COR-L47 (cell line): Measurements from ENCODE around the gene GEMIN4.
A peak's percentile ranks its signal among the peaks of the same experiment; 100 is the strongest.
"Not testable (repeated sequence)": the region's sequence is repeated elsewhere in the genome, so short reads cannot be mapped to it uniquely, and the experiment has no call there.

ENCODE experiments used
- DNase-seq: peaks from one replicate; lab custom pipeline; 2025; lab: John Stamatoyannopoulos, UW

The GEMIN4 gene

DNA sequence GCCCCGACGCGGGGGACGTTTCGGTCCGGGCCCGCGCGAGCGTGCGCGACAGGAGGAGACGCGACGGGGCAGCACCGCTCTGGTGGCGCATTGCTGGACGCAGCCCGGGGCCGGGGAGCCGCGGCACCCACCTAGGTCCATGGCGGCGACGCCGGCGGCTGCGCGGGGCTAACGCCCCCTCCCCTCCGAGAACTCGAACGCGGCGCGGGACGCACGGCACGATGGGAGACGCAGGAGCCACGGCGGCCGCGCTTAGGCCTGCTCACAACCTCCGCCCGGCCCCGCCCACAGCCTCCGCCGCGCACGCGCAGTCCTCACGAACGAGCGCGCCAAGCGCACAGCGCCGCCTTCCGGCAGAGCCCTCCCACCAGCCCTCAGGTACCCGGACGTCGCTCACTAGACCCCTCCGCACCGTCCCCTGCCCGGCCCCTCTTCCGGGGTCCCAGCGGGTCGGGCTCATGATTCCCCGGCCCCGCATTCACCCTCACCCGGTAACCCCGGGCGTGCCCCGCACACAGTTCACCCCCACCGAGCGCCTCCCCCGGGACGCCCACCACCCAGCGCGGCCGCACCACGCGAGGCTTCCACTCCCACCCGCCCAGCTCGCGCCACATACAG, at the start of gene GEMIN4:
Gene GEMIN4 (minus strand): TSS at position 263 of the 618 bp plus-strand sequence. CDS start 122 bp downstream, at position 141.
- DNase-seq, result peak; percentile 77

- DNase-seq, result no peak
These were observed 49.6 kb upstream of the GEMIN4 start for GRCh38 chr17:801660-802059.

DNA sequence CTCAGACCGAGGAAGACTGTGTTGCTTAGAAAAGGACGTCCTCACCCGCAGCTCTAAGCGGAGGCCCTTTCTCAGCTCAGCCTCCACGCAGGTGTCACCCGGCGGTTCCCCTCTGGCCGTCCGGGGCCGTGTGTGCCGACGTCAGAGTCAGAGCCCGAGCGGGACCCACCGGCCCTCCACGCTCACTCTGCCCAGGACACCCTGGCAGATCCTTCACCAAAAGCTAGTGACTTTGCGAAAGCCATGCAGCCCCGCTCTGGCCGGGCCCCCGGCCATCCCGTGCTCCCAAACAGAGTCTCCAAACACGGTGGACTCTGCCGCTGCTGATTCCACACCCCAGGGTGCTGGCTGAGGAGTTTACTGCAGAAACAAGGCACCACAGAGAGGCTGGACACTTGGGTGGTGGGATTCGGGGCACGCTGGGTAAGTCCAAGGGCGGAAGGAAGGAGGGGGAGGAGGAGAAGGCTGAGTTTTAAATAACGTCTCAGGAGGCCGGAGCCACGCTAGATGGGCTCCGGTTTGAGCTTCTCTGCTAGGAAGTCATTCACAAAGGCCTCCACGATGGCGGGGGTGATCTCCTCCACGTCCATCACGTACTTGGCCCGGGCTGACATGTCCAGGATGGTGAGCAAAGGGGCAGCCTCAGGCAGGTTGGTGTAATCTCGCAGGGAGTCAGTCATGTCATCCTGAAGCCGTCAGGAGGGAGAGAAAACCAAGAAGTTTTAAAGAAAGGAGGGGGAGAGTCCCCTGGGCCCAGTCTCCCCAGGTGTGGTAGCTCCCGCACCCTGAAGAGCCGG, 48.6 kb upstream of the GEMIN4 start:
- DNase-seq, result no peak

- no peak for DNase-seq
These were observed 47.2 kb upstream of the GEMIN4 start for GRCh38 chr17:799261-799660.

- no peak for DNase-seq
These were observed 46.2 kb upstream of the GEMIN4 start for GRCh38 chr17:798246-798645.

DNA sequence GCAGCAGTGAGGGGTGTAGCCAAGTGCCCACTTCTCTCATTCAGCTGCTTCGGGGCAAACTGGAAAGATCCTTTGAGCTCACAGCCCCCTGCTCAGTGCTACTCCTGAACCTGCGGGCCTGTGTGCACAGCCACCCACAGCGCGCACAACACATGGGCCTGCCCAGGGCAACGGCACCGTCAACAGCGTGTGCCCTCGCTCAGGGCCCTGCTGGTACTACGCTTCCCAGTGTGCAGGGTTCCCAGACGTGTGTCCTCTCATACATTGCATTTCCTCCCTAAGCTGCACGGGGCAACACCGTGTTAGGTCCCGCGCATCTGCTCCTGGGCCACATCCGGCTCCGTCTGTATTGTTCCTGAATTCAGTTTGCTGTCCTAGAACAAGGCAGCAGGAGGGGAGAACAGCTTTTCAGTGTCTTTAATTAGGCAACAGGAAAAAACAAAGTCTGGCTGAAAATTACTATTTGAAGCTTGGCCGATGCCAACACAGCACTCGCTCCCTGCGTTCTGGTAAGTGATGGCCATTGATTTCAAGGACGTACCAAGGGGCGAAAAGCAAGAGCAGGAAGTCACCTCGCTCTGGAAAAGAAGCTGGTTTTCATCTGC, 45.3 kb upstream of the GEMIN4 start:
- no peak for DNase-seq

DNA sequence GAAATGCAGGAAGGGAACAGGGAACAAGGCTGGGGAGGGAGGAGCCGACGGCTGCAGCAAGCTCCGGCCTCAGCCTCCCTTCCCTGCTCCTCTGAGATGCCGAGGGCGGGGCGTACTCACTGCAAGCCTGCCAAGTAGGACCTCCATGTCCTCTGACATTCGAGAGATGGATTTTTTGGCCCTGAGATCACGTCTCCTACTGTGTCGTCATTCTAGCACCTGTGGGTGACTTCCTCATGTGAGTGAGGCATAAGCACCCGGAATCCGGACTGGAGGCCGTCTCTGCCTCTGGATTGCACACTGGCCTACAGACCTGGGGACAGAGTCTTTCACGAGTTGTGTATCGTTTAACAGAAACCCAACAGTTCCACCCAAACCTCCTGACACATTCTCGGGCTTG, 44.5 kb upstream of the GEMIN4 start:
- no peak for DNase-seq

GRCh38 chr17:795721-796120, 43.7 kb upstream of the GEMIN4 start:
- DNase-seq, result no peak

DNA sequence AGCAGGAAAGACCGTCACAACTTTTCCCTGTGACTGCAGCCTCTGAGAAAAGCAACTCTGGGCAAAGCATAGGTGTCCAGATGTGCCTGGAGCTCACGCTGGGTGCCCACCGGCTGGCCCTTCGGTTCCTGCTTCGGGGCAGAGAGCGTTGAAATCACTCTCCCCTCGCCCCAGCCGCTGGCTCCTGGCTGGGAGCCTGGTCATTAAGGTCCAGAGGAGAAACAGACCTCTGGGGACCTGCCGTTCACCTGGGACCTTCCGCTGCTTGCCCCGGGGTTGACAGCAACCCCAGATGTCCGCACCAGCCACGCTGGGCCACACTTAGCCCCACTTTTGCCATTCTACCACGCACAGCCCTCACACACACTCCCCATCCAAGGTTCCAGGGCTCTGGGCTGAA, 43.2 kb upstream of the GEMIN4 start:
- DNase-seq, result no peak

- DNase-seq, result peak; percentile 42
These were observed 42.8 kb upstream of the GEMIN4 start for GRCh38 chr17:794876-795275.

- no peak for DNase-seq
These were observed 40.2 kb upstream of the GEMIN4 start for GRCh38 chr17:792277-792676.

DNA sequence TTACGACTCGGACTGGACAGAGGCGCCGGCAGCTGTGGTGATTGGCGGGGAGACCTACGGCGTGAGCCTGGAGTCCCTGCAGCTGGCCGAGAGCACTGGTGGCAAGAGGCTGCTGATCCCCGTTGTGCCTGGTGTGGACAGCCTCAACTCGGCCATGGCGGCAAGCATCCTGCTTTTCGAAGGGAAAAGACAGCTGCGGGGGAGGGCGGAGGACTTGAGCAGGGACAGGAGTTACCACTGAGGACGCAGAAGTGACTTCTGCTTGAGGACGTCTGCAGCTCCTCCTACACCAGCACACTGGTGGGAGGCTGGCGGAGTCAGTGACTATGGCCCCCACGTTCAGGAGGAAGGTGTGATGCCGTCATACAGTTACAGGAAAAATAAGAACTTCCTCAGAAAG, 39.8 kb upstream of the GEMIN4 start:
- DNase-seq, result no peak

GRCh38 chr17:790874-791247, 38.8 kb upstream of the GEMIN4 start:
- DNase-seq, result not testable (repeated sequence)

DNA sequence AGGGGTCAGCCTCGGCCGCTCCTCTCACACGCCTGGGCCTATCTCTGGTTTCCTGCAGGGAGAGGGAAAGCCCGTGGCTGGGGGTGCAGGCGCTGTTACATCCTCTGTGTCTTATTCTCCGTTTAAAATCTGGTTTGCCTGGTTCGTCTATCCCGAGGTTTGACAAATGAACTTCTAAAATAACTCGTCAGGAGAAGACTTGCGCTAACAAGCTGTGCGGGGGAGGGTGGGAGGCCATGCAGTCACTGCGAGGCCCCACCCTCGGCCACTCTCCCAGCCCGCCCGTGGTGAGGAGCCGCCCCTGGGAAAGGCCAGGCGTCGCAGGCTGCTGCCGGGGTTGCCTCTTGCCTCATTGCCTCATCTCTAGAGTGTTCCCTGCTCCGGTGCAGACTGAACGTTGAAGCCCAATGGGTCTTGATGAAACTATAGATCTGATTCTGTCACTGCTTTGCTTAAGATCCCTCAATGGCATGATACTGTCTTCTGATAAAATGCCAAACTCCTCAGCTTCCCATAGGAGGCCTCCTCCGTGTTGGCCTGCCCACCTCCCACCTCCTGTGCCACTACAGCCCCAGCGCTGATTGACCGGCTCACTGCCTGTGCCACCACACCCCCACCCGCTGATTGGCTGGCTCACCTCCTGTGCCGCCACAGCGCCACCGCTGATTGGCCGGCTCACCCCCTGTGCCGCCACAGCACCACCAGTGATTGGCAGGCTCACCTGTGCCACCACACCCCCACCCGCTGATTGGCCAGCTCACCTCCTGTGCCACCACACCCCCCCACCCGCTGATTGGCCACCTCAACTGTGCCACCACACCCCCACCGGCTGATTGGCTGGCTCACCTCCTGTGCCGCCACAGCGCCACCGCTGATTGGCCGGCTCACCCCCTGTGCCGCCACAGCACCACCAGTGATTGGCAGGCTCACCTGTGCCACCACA, 38.1 kb upstream of the GEMIN4 start:
- DNase-seq, result not testable (repeated sequence)

GRCh38 chr17:789160-789840, 37.2 kb upstream of the GEMIN4 start:
- no peak for DNase-seq

- DNase-seq, result no peak
These were observed 36.5 kb upstream of the GEMIN4 start for GRCh38 chr17:788551-788950.

DNA sequence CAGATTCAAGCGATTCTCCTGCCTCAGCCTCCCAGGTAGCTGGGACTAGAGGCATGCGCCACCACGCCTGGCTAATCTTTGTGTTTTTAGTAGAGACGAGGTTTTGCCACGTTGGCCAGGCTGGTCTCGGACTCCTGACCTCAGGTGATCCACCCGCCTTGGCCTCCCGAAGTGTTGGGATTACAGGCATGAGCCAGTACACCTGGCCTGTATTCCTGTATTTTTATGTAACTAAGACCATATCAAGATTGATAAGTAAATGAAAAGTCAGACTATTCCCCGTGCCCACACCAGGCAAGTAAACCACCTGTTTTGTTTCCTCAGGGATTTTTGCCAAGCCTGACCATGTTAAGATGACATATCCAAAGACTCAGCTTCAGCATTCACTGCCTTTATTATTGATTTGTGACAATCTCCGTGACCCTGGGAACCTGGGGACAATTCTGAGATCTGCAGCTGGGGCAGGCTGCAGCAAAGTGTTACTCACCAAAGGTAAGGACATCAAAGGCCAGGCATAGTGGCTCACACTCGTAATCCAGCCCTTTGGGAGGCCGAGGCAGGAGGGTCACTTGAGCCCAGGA, 35.7 kb upstream of the GEMIN4 start:
- DNase-seq, result no peak

- not testable (repeated sequence) for DNase-seq
These were observed 33.8 kb upstream of the GEMIN4 start for GRCh38 chr17:785901-786300.

GRCh38 chr17:784143-784542, 32.1 kb upstream of the GEMIN4 start:
- no peak for DNase-seq

- DNase-seq, result peak; percentile 37
These were observed 30.0 kb upstream of the GEMIN4 start, which contains the start of the genes GLOD4 and MRM3 for GRCh38 chr17:781805-782731. TSS of gene GLOD4 (minus strand) at chr17:782280. CDS start at chr17:782255, 25 bp downstream. TSS of gene MRM3 (plus strand) at chr17:782353. CDS start at chr17:782379, 26 bp downstream.
